HepG2 (cell line): Measurements from ENCODE around the gene RSPH9. TPM values are rescaled to one million over a fixed set of nuclear protein-coding genes. Genes with fewer than 3 reads are reported as not detected.
A peak's percentile ranks its signal among the peaks of the same experiment; 100 is the strongest.

Experiments used
- ARID4A ChIP-seq: sonication (generic); formaldehyde crosslinking; IDR thresholded peaks from 2 replicates; pipeline ENCODE4 v1.5.0; 2020; ENCODE audit warnings: mild to moderate bottlenecking, missing genetic modification reagents, borderline replicate concordance
- ATF7 ChIP-seq, 2 experiments: fragments of 450-650 bp in 1 of 2; sonication (generic) in 1 of 2; formaldehyde crosslinking in 1 of 2; IDR thresholded peaks; 2 replicates each; pipeline versions ENCODE4 v1.4.0 to v1.6.1; 2016 to 2020; ENCODE audit warnings: antibody characterized with exemption in 1 of 2, mild to moderate bottlenecking in 1 of 2, missing genetic modification reagents in 1 of 2
- ETV6 ChIP-seq: sonication (generic); formaldehyde crosslinking; conservative IDR thresholded peaks from 2 replicates; pipeline ENCODE4 v1.4.0; 2020; ENCODE audit warnings: missing genetic modification reagents
- FOXA1 ChIP-seq, 2 experiments: fragments of 450-650 bp in 1 of 2; sonication (generic) in 1 of 2; formaldehyde crosslinking in 1 of 2; IDR thresholded peaks; 2 replicates each; pipeline versions ENCODE4 v1.4.0 to v1.6.1; 2016 to 2020; ENCODE audit warnings: missing genetic modification reagents in 1 of 2
- IKZF5 ChIP-seq: IDR thresholded peaks from 2 replicates; pipeline ENCODE4 v1.6.1; 2018; ENCODE audit warnings: missing genetic modification reagents, mild to moderate bottlenecking, missing compliant biosample characterization
- MXD4 ChIP-seq: IDR thresholded peaks from 2 replicates; pipeline ENCODE4 v1.6.1; 2016; ENCODE audit warnings: mild to moderate bottlenecking, missing biosample characterization, missing genetic modification reagents
- MXI1 ChIP-seq: IDR thresholded peaks from 3 replicates; pipeline ENCODE4 v1.6.1; 2012; ENCODE audit warnings: low read depth, low read length, inconsistent platforms, borderline replicate concordance
- SIX1 ChIP-seq: sonication (generic); formaldehyde crosslinking; IDR thresholded peaks from 2 replicates; pipeline ENCODE4 v1.4.0; 2020; ENCODE audit warnings: missing genetic modification reagents, borderline replicate concordance
- SNAI1 ChIP-seq: sonication (generic); formaldehyde crosslinking; IDR thresholded peaks from 2 replicates; pipeline ENCODE4 v1.5.0; 2020; ENCODE audit warnings: mild to moderate bottlenecking, missing genetic modification reagents, borderline replicate concordance
- UBTF ChIP-seq: sonication (generic); formaldehyde crosslinking; IDR thresholded peaks from 2 replicates; pipeline ENCODE4 v1.4.0; 2020; ENCODE audit warnings: mild to moderate bottlenecking, missing genetic modification reagents
- YEATS2 ChIP-seq: sonication (generic); formaldehyde crosslinking; IDR thresholded peaks from 2 replicates; pipeline ENCODE4 v1.4.0; 2020; ENCODE audit warnings: missing genetic modification reagents, borderline replicate concordance
- ZNF230 ChIP-seq: sonication (generic); formaldehyde crosslinking; IDR thresholded peaks from 2 replicates; pipeline ENCODE4 v1.4.0; 2020; ENCODE audit warnings: mild to moderate bottlenecking, missing genetic modification reagents
- ZNF275 ChIP-seq: sonication (generic); formaldehyde crosslinking; IDR thresholded peaks from 2 replicates; pipeline ENCODE4 v1.8.0; 2022; ENCODE audit warnings: missing genetic modification reagents, mild to moderate bottlenecking, inconsistent platforms, borderline replicate concordance
- ZNF337 ChIP-seq: sonication (generic); formaldehyde crosslinking; IDR thresholded peaks from 2 replicates; pipeline ENCODE4 v1.5.1; 2020; ENCODE audit warnings: missing genetic modification reagents, low read depth, mild to moderate bottlenecking, borderline replicate concordance
- ZNF589 ChIP-seq: sonication (generic); formaldehyde crosslinking; conservative IDR thresholded peaks from 2 replicates; pipeline ENCODE4 v1.8.0; 2022; ENCODE audit warnings: mild to moderate bottlenecking, moderate library complexity, missing genetic modification reagents
- ZNF607 ChIP-seq: sonication (generic); formaldehyde crosslinking; IDR thresholded peaks from 2 replicates; pipeline ENCODE4 v1.5.1; 2020; ENCODE audit warnings: missing genetic modification reagents, mild to moderate bottlenecking, borderline replicate concordance
- ZNF761 ChIP-seq: sonication (generic); formaldehyde crosslinking; conservative IDR thresholded peaks from 2 replicates; pipeline ENCODE4 v1.4.0; 2020; ENCODE audit warnings: mild to moderate bottlenecking, missing genetic modification reagents
- polyA plus RNA-seq, 8 experiments: library from polyadenylated mRNA; depleted of rRNA in 3 of 8; stranded (reverse) in 7 of 8; unstranded in 1 of 8; fragments of >200 nt; fragmentation: Illumina TruSeq in 4 of 8; extraction: Trizol in 4 of 8; gene quantifications; 2 replicates each; pipeline versions ENCODE4 v1.2.1 to v1.2.3, GENCODE V29; 2011 to 2016; ENCODE audit warnings: low read depth in 4 of 8, missing spikeins in 1 of 8, mixed read lengths in 1 of 8; ENCODE audit not compliant: insufficient read depth in 1 of 8
- total RNA-seq, 5 experiments: library from RNA; depleted of rRNA; stranded (reverse); fragments of >200 nt; fragmentation: Illumina TruSeq; extraction: Trizol; gene quantifications; 2 replicates each; pipeline ENCODE4 v1.2.3, GENCODE V29; 2016; ENCODE audit warnings: low read depth in 1 of 5

RSPH9 gene
- total and polyA plus RNA-seq, 2 of the 13 experiments (the other 11 are each of a cell fraction or from before 2014, with no cell fraction given) = 0.04 TPM; not detected in 1

GRCh38 chr6:43668151-43669028 is 23.6 kb downstream of the RSPH9 start (continued):
- TF ChIP-seq FOXA1 (IDR thresholded peaks at IDR 0.05) (no peak), FOXA1 (CRISPR knock-in tag; IDR thresholded peaks at IDR 0.05) (peak; percentile 8; the same call in 1 of the 2 replicates), ATF7 (IDR thresholded peaks at IDR 0.05) (no peak), ATF7 (CRISPR knock-in tag; IDR thresholded peaks at IDR 0.05) (peak; percentile 83; the same call in 1 of the 2 replicates), SIX1 (CRISPR knock-in tag) (0 out of 2 replicates have a peak, but pooled peaks have one; percentile 33), UBTF (CRISPR knock-in tag) (peak; percentile 48; the same call in 1 of the 2 replicates), IKZF5 (CRISPR knock-in tag) (no peak; the same call in none of the 2 replicates), MXI1 (peak; percentile 79; the same call in 2 of the 3 replicates), SNAI1 (CRISPR knock-in tag) (no peak), ZNF761 (CRISPR knock-in tag) (peak; percentile 87), ZNF230 (CRISPR knock-in tag) (peak; percentile 69; the same call in 1 of the 2 replicates), YEATS2 (CRISPR knock-in tag) (peak; percentile 45; the same call in 1 of the 2 replicates), ETV6 (CRISPR knock-in tag) (no peak), MXD4 (CRISPR knock-in tag) (peak; percentile 51), ZNF607 (CRISPR knock-in tag) (peak; percentile 78; the same call in 1 of the 2 replicates), ZNF337 (no peak), ZNF275 (CRISPR knock-in tag) (peak; percentile 39; the same call in 1 of the 2 replicates), ZNF589 (CRISPR knock-in tag) (peak; percentile 30; the same call in 1 of the 2 replicates), ARID4A (peak; percentile 72)
